MCF 10A (cell line): ENCODE data around the gene CNP. TPM values are rescaled to one million over a fixed set of nuclear protein-coding genes. Genes with fewer than 3 reads are reported as not detected.
A peak's percentile ranks its signal among the peaks of the same experiment; 100 is the strongest.
"Not testable (repeated sequence)": the region's sequence is repeated elsewhere in the genome, so short reads cannot be mapped to it uniquely, and the experiment has no call there.

Experiments
- BruUV-seq: library from RNA; stranded (reverse); fragments of 400-500 nt; replicated peaks from 2 replicates; lab custom pipeline; 2021; lab: Mats Ljungman, UMichigan
- CTCF ChIA-PET: fragments of 300-600 bp; sonication (Branson Sonifier 250); formaldehyde crosslinking; extraction: SDS; loops from one replicate; lab custom pipeline; 2021; ENCODE audit warnings: antibody characterized with exemption, inconsistent platforms; lab: Yijun Ruan, JAX
- POLR2A ChIA-PET: fragments of 300-600, 350-650 bp; sonication (Branson Sonifier 250); formaldehyde crosslinking; extraction: SDS; loops from one replicate; lab custom pipeline; 2020; ENCODE audit warnings: antibody characterized with exemption, inconsistent platforms; lab: Yijun Ruan, JAX
- DNase-seq: peaks from one replicate; pipeline ENCODE4 v3.0.0-alpha.2; 2018; ENCODE audit not compliant: unreplicated experiment
- H3K27ac Mint-ChIP-seq: one replicate; pipeline ENCODE4 v1.8.0; 2022; ENCODE audit warnings: mild to moderate bottlenecking, low read depth, mixed read lengths; ENCODE audit not compliant: unreplicated experiment
- H3K27me3 Mint-ChIP-seq: one replicate; pipeline ENCODE4 v1.8.0; 2022; ENCODE audit warnings: mixed read lengths; ENCODE audit not compliant: insufficient read depth, unreplicated experiment
- H3K36me3 Mint-ChIP-seq: one replicate; pipeline ENCODE4 v1.8.0; 2022; ENCODE audit warnings: mild to moderate bottlenecking, moderate library complexity, mixed read lengths; ENCODE audit not compliant: insufficient read depth, unreplicated experiment
- H3K4me1 Mint-ChIP-seq: one replicate; pipeline ENCODE4 v1.8.0; 2022; ENCODE audit warnings: mixed read lengths; ENCODE audit not compliant: insufficient read depth, unreplicated experiment
- H3K4me3 Mint-ChIP-seq: one replicate; pipeline ENCODE4 v1.8.0; 2022; ENCODE audit warnings: mild to moderate bottlenecking, moderate library complexity, mixed read lengths; ENCODE audit not compliant: unreplicated experiment
- H3K9me3 Mint-ChIP-seq: one replicate; pipeline ENCODE4 v1.8.0; 2022; ENCODE audit warnings: mixed read lengths; ENCODE audit not compliant: unreplicated experiment
- CTCF ChIP-seq: fragments of 200-600 bp; IDR thresholded peaks from one replicate; pipeline ENCODE4 v1.8.0; 2022; ENCODE audit warnings: antibody characterized with exemption, mild to moderate bottlenecking; ENCODE audit not compliant: unreplicated experiment
- intact Hi-C: fragments of 100-400 bp; cut with micrococcal nuclease; formaldehyde crosslinking; loops from 2 replicates; pipeline ENCODE4 v1.14.1; 2022
- total RNA-seq: library from RNA; stranded (reverse); gene quantifications from 2 replicates; pipeline ENCODE4 v1.2.3, GENCODE V29; 2022

CNP gene
- total RNA-seq, 1 experiment from 2014 or later = 46.2 TPM

DNA sequence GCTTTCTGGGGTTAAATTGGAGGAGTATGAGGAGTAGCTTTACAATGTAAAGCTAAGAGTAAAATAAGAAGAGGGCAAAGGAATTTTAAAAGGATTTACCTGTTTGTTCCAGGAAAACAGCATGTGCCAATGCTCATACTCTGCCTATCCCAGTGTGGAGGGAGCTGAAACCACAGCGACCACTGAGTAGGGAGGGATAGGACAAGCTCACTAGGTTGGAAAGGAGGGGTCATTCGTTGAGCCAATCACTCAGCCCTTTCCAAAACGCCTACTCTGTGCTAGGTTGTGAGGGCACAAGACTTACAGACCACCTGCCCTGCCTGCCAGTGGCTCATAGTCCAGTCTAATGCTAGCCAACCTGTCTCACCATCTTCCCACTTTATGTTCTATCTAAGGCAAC is 51.7 kb downstream of the CNP start:
- peak overlapping the region; percentile 99 for H3K4me3 Mint-ChIP-seq
- peaks cover 28% of the 10 kb centered on the region for H3K36me3 Mint-ChIP-seq
- POLR2A ChIA-PET = interaction anchor here (0.5 to 6.8 kb wide), 23 partner anchors 8 to 738 kb away, joined by 3 to 138 read pairs (median 4); partner anchors contain the start of genes ACLY, CAVIN1, CNP and DHX58
- no peak for TF ChIP-seq CTCF
- no peaks in the 10 kb centered on the region for H3K27me3 Mint-ChIP-seq
- CTCF ChIA-PET = interaction anchor here (0.7 to 1.7 kb wide), 13 partner anchors 10 to 174 kb away, joined by 3 to 11 read pairs (median 3); no protein-coding TSS in a partner anchor
- intact Hi-C loops = no loop called here
- peaks cover 26% of the 10 kb centered on the region for H3K4me1 Mint-ChIP-seq
- DNase-seq = no peak
- H3K9me3 Mint-ChIP-seq = no peaks in the 10 kb centered on the region
- peak overlapping the region; percentile 99 for H3K27ac Mint-ChIP-seq
- BruUV-seq = no TSS peak

GRCh38 chr17:42018988-42019387 is 52.4 kb downstream of the CNP start:
- peak overlapping the region; percentile 99 for H3K4me3 Mint-ChIP-seq
- intact Hi-C loops = no loop called here

GRCh38 chr17:42019509-42020404 is 53.2 kb downstream of the CNP start, which contains the start of gene NKIRAS2:
NKIRAS2 (plus strand) TSS chr17:42020090; CDS start chr17:42021578, 1,488 bp downstream.
- ChIA-PET POLR2A (interaction anchor here (0.7 to 6.8 kb wide), 14 partner anchors 8 to 979 kb away, joined by 3 to 138 read pairs (median 4); partner anchors contain the start of genes ACLY, C17orf113, CNP and HSPB9), CTCF (interaction anchor here (0.6 to 2.2 kb wide), 21 partner anchors 17 to 1186 kb away, joined by 3 to 14 read pairs (median 4); partner anchors contain the start of genes BECN1, JUP, ODAD4 and RAB5C)
- TF ChIP-seq CTCF = peak; percentile 88
- peak within 1 kb of the TSS; percentile 99 for H3K4me3 Mint-ChIP-seq
- DNase-seq = peak; percentile 87
- H3K27ac Mint-ChIP-seq = peak within 1 kb of the TSS; percentile 99
- peaks cover 38% of the 10 kb centered on the region for H3K36me3 Mint-ChIP-seq
- intact Hi-C loops = no loop called here
- BruUV-seq = no TSS peak
- peaks cover 27% of the 10 kb centered on the region for H3K4me1 Mint-ChIP-seq
- H3K27me3 Mint-ChIP-seq = no peaks in the 10 kb centered on the region
- H3K9me3 Mint-ChIP-seq = no peaks in the 10 kb centered on the region

More at GRCh38 chr17:42018988-42019387, 52.4 kb downstream of the CNP start:
- POLR2A ChIA-PET = interaction anchor here (1.1 to 6.8 kb wide), 6 partner anchors 10 to 135 kb away, joined by 3 to 138 read pairs (median 6); partner anchors contain the start of genes CNP and ODAD4
- no peaks in the 10 kb centered on the region for H3K27me3 Mint-ChIP-seq
- peaks cover 33% of the 10 kb centered on the region for H3K36me3 Mint-ChIP-seq
- H3K4me1 Mint-ChIP-seq = peaks cover 24% of the 10 kb centered on the region
- no TSS peak for BruUV-seq
- peak overlapping the region; percentile 99 for H3K27ac Mint-ChIP-seq
- CTCF ChIA-PET = interaction anchor here (0.6 to 1.7 kb wide), 11 partner anchors 10 to 1187 kb away, joined by 3 to 5 read pairs (median 3); partner anchors contain the start of gene RAB5C
- TF ChIP-seq CTCF = no peak
- DNase-seq = no peak
- H3K9me3 Mint-ChIP-seq = no peaks in the 10 kb centered on the region

- Mint-ChIP-seq H3K36me3 (peaks cover 36% of the 10 kb centered on the region), H3K4me1 (peaks cover 31% of the 10 kb centered on the region), H3K27ac (peak overlapping the region; percentile 89), H3K4me3 (peak overlapping the region; percentile 86)
- H3K27me3 Mint-ChIP-seq, DNase-seq, H3K9me3 Mint-ChIP-seq, intact Hi-C loops: not testable (repeated sequence)
- ChIA-PET POLR2A (interaction anchor here (0.6 to 6.8 kb wide), 10 partner anchors 14 to 978 kb away, joined by 3 to 138 read pairs (median 4); partner anchors contain the start of genes ACLY, CNP, KAT2A and ODAD4), CTCF (interaction anchor here (0.6 to 2.2 kb wide), 8 partner anchors 18 to 509 kb away, joined by 3 to 14 read pairs (median 4); partner anchors contain the start of gene JUP)
- BruUV-seq = TSS peak; percentile 32
Measured at GRCh38 chr17:42020845-42021244, 54.2 kb downstream of the CNP start.
